Uterine smooth muscle cell (primary cell): ENCODE data around the gene CCL15. TPM values are rescaled to one million over a fixed set of nuclear protein-coding genes. Genes with fewer than 3 reads are reported as not detected.

Experiments
- total RNA-seq: library from RNA; depleted of rRNA; stranded (reverse); fragments of >200 nt; gene quantifications from 2 replicates; pipeline ENCODE4 v1.2.3, GENCODE V29; 2014

The CCL15 gene
- total RNA-seq, result not detected in 2 replicates

GRCh38 chr17:36001110-36001771 lies at the start of gene CCL15:
Gene CCL15, minus strand, starts transcription at chr17:36001553. Its CDS starts 61 bp downstream, at chr17:36001492.

GRCh38 chr17:36017799-36018198 lies 16.4 kb upstream of the CCL15 start, which contains the start of gene CCL23:
Gene CCL23, minus strand, starts transcription at chr17:36017972. Its CDS starts 75 bp downstream, at chr17:36017897.

GRCh38 chr17:35986643-35987042 lies 14.7 kb downstream of the CCL15 start, which contains the start of gene CCL14:
Gene CCL14, minus strand, starts transcription at chr17:35986729. Its CDS starts 80 bp downstream, at chr17:35986649.

GRCh38 chr17:35981246-35981645 lies 20.1 kb downstream of the CCL15 start, which contains the start of gene CCL16:
Gene CCL16, minus strand, starts transcription at chr17:35981497. Its CDS starts 77 bp downstream, at chr17:35981420.

Other genes starting within 250 kb of the CCL15 start
- gene GAS2L2, start 248.3 kb downstream of the CCL15 start, total RNA-seq, result under 0.01 TPM in 1 of 2 replicates, not detected in the other
- not detected in 2 replicates for gene C17orf50, start 240.7 kb downstream of the CCL15 start, total RNA-seq
- 0.33 and 0.37 TPM in 2 replicates for gene MMP28, start 205.9 kb downstream of the CCL15 start, total RNA-seq
- gene TAF15, start 192.1 kb downstream of the CCL15 start, total RNA-seq, result 66.9 and 96.7 TPM in 2 replicates
- gene HEATR9, start 132.7 kb downstream of the CCL15 start, total RNA-seq, result not detected in 2 replicates
- not detected in 2 replicates for gene CCL5, start 121.2 kb downstream of the CCL15 start, total RNA-seq
- 0.87 and 1.5 TPM in 2 replicates for gene RDM1, start 70.8 kb downstream of the CCL15 start, total RNA-seq
- not detected in 2 replicates for gene LYZL6, start 57.8 kb downstream of the CCL15 start, total RNA-seq
- gene CCL16, start 20.1 kb downstream of the CCL15 start, total RNA-seq, result not detected in 2 replicates
- gene CCL14, start 14.8 kb downstream of the CCL15 start, total RNA-seq, result not detected in 2 replicates
- not detected in 2 replicates for gene CCL23, start 16.4 kb upstream of the CCL15 start, total RNA-seq
- gene CCL18, start 62.7 kb upstream of the CCL15 start, total RNA-seq, result not detected in 2 replicates
- not detected in 2 replicates for gene CCL3, start 88.6 kb upstream of the CCL15 start, total RNA-seq
- gene CCL4, start 102.3 kb upstream of the CCL15 start, total RNA-seq, result not detected in 2 replicates
- gene TBC1D3B, start 175.1 kb upstream of the CCL15 start, total RNA-seq, result 0.77 and 2.5 TPM in 2 replicates
- gene CCL3L1, start 195.2 kb upstream of the CCL15 start, total RNA-seq, result not detected in 2 replicates
- not detected in 2 replicates for gene CCL4L2, start 209.5 kb upstream of the CCL15 start, total RNA-seq